HEK293T (cell line): Measurements from ENCODE around the gene ZFP57.

Experiments
- CTCF ChIA-PET: fragments of 350-600 bp; formaldehyde crosslinking; extraction: SDS; loops from one replicate; lab custom pipeline; 2021; ENCODE audit warnings: antibody characterized with exemption, inconsistent platforms; lab: Yijun Ruan, JAX
- POLR2A ChIA-PET: fragments of 350-600 bp; formaldehyde crosslinking; extraction: SDS; loops from one replicate; lab custom pipeline; 2020; ENCODE audit warnings: antibody characterized with exemption, inconsistent platforms; lab: Yijun Ruan, JAX
- DNase-seq: peaks from one replicate; pipeline ENCODE4 v3.0.0; 2012; ENCODE audit warnings: mixed read lengths; ENCODE audit errors: extremely low spot score
- ARNT ChIP-seq: fragments of 450-650 bp; IDR thresholded peaks from 2 replicates; pipeline ENCODE4 v1.6.1; 2017; ENCODE audit warnings: mild to moderate bottlenecking
- BHLHE40 ChIP-seq: fragments of 450-650 bp; IDR thresholded peaks from 2 replicates; pipeline ENCODE4 v1.6.1; 2016; ENCODE audit warnings: mild to moderate bottlenecking, moderate library complexity, borderline replicate concordance
- CTBP1 ChIP-seq: fragments of 450-650 bp; IDR thresholded peaks from 2 replicates; pipeline ENCODE4 v1.6.1; 2016; ENCODE audit warnings: borderline replicate concordance
- ELF4 ChIP-seq: fragments of 450-650 bp; IDR thresholded peaks from 2 replicates; pipeline ENCODE4 v1.6.1; 2017; ENCODE audit warnings: antibody characterized with exemption
- FOXA1 ChIP-seq: fragments of 450-650 bp; IDR thresholded peaks from 2 replicates; pipeline ENCODE4 v1.6.1; 2016; ENCODE audit warnings: mild to moderate bottlenecking
- FOXK2 ChIP-seq: fragments of 450-650 bp; IDR thresholded peaks from 2 replicates; pipeline ENCODE4 v1.6.1; 2016; ENCODE audit warnings: mild to moderate bottlenecking
- FOXM1 ChIP-seq: fragments of 450-650 bp; IDR thresholded peaks from 2 replicates; pipeline ENCODE4 v1.6.1; 2017; ENCODE audit warnings: mild to moderate bottlenecking, borderline replicate concordance
- HDGF ChIP-seq: fragments of 450-650 bp; IDR thresholded peaks from 2 replicates; pipeline ENCODE4 v1.6.1; 2017; ENCODE audit warnings: antibody characterized with exemption, borderline replicate concordance
- L3MBTL2 ChIP-seq: fragments of 450-650 bp; conservative IDR thresholded peaks from 2 replicates; pipeline ENCODE4 v1.6.1; 2016; ENCODE audit warnings: mild to moderate bottlenecking
- LEF1 ChIP-seq: fragments of 450-650 bp; IDR thresholded peaks from 2 replicates; pipeline ENCODE4 v1.6.1; 2017; ENCODE audit warnings: mild to moderate bottlenecking, borderline replicate concordance
- NFRKB ChIP-seq: fragments of 450-650 bp; IDR thresholded peaks from 2 replicates; pipeline ENCODE4 v1.6.1; 2016; ENCODE audit warnings: mild to moderate bottlenecking, moderate library complexity
- PKNOX1 ChIP-seq: fragments of 450-650 bp; IDR thresholded peaks from 2 replicates; pipeline ENCODE4 v1.6.1; 2016
- SP1 ChIP-seq: fragments of 450-650 bp; IDR thresholded peaks from 2 replicates; pipeline ENCODE4 v1.6.1; 2017
- SUZ12 ChIP-seq: fragments of 450-650 bp; IDR thresholded peaks from 2 replicates; pipeline ENCODE4 v1.6.1; 2016; ENCODE audit warnings: mild to moderate bottlenecking
- TARDBP ChIP-seq: fragments of 450-650 bp; IDR thresholded peaks from 2 replicates; pipeline ENCODE4 v1.6.1; 2016
- ZNF384 ChIP-seq: fragments of 450-650 bp; IDR thresholded peaks from 2 replicates; pipeline ENCODE4 v1.6.1; 2016

The ZFP57 gene

DNA sequence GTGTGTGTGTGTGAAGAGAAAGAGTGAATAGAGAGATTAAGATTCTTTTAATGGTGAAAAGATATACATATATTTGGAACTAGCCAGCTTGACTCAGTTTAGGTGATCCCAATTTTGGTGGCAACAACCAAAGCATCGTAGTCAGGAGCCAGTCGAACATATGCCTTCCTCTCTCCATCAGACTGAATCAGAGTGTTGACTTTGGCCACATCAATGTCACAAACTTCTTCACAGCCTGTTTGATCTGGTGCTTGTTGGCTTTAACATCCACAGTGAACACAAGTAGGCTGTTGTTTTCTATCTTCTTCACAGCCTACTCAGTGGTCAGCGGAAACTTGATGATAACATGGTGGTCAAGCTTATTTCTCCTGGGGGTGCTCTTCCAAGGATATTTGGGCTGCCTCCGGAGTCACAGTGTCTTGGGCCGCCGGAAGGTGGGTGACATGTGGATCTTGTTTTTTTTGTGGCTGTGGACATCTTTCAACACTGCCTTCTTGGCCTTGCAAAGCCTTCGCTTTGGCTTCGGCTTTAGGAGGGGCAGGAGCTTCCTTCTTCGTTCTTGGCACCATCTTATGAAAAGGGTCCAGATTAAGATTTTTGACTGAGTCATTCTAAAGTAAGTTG, 45.7 kb upstream of the ZFP57 start:
- CTCF ChIA-PET = interaction anchor here (1.4 to 2.0 kb wide), 2 partner anchors 11 to 405 kb away, joined by 3 to 5 read pairs; no protein-coding TSS in a partner anchor
- no peak for DNase-seq
- no peak for TF ChIP-seq LEF1
- no peak for TF ChIP-seq SUZ12
- TF ChIP-seq NFRKB = no peak
- TF ChIP-seq FOXA1 = no peak
- no peak for TF ChIP-seq ZNF384
- TF ChIP-seq L3MBTL2 = no peak
- no peak for TF ChIP-seq BHLHE40
- no peak for TF ChIP-seq SP1
- no peak for TF ChIP-seq FOXK2
- TF ChIP-seq CTBP1 = no peak
- TF ChIP-seq ARNT = no peak
- TF ChIP-seq HDGF = no peak
- TF ChIP-seq ELF4 = no peak
- TF ChIP-seq PKNOX1 = no peak
- TF ChIP-seq FOXM1 = no peak
- POLR2A ChIA-PET = no interaction called here

DNA sequence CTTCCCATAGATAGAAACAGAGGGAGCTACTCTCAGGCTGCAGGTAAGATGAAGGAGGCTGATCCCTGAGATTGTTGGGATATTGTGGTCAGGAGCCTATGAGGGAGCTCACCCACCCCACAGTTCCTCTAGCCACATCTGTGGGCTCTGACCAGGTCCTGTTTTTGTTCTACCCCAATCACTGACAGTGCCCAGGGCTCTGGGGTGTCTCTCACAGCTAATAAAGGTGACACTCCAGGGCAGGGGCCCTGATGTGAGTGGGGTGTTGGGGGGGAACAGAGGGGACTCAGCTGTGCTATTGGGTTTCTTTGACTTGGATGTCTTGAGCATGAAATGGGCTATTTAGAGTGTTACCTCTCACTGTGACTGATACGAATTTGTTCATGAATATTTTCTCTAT, 45.0 kb upstream of the ZFP57 start:
- POLR2A ChIA-PET = no interaction called here
- CTCF ChIA-PET = interaction anchor here (2.0 kb wide), 1 partner anchor 12 kb away, joined by 5 read pairs; no protein-coding TSS in a partner anchor
- TF ChIP-seq SUZ12 (no peak), HDGF (no peak), PKNOX1 (no peak), BHLHE40 (no peak), FOXA1 (no peak), L3MBTL2 (no peak), TARDBP (no peak), ARNT (no peak), SP1 (no peak), LEF1 (no peak), FOXM1 (no peak), NFRKB (no peak), CTBP1 (no peak), FOXK2 (no peak), ZNF384 (no peak), ELF4 (no peak)
- no peak for DNase-seq

DNA sequence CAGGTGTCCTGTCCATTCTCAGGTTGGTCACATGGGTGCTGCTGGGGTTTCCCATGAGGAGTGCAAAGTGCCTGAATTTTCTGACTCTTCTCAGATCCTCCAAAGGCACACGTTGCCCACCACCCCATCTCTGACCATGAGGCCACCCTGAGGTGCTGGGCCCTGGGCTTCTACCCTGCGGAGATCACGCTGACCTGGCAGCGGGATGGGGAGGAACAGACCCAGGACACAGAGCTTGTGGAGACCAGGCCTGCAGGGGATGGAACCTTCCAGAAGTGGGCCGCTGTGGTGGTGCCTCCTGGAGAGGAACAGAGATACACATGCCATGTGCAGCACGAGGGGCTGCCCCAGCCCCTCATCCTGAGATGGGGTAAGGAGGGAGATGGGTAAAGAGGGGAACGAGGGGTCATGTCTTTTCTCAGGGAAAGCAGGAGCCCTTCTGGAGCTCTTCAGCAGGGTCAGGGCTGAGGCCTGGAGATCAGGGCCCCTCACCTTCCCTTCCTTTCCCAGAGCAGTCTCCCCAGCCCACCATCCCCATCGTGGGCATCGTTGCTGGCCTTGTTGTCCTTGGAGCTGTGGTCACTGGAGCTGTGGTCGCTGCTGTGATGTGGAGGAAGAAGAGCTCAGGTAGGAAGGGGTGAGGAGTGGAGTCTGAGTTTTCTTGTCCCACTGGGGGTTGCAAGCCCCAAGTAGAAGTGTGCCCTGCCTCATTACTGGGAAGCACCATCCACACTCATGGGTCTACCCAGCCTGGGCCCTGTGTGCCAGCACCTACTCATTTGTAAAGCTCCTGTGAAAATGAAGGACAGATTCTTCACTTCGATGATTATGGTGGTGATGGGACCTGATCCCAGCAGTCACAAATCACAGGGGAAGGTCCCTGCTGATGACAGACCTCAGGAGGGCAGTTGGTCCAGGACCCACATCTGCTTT, 44.3 kb upstream of the ZFP57 start:
- ChIA-PET POLR2A (no interaction called here), CTCF (interaction anchor here (2.0 kb wide), 1 partner anchor 13 kb away, joined by 5 read pairs; no protein-coding TSS in a partner anchor)
- TF ChIP-seq FOXK2 (no peak), BHLHE40 (no peak), SP1 (no peak), ARNT (no peak), FOXM1 (no peak), NFRKB (no peak), L3MBTL2 (no peak), SUZ12 (no peak), ZNF384 (no peak), TARDBP (no peak), FOXA1 (no peak), CTBP1 (no peak), LEF1 (no peak), PKNOX1 (no peak), ELF4 (no peak), HDGF (no peak)
- no peak for DNase-seq

DNA sequence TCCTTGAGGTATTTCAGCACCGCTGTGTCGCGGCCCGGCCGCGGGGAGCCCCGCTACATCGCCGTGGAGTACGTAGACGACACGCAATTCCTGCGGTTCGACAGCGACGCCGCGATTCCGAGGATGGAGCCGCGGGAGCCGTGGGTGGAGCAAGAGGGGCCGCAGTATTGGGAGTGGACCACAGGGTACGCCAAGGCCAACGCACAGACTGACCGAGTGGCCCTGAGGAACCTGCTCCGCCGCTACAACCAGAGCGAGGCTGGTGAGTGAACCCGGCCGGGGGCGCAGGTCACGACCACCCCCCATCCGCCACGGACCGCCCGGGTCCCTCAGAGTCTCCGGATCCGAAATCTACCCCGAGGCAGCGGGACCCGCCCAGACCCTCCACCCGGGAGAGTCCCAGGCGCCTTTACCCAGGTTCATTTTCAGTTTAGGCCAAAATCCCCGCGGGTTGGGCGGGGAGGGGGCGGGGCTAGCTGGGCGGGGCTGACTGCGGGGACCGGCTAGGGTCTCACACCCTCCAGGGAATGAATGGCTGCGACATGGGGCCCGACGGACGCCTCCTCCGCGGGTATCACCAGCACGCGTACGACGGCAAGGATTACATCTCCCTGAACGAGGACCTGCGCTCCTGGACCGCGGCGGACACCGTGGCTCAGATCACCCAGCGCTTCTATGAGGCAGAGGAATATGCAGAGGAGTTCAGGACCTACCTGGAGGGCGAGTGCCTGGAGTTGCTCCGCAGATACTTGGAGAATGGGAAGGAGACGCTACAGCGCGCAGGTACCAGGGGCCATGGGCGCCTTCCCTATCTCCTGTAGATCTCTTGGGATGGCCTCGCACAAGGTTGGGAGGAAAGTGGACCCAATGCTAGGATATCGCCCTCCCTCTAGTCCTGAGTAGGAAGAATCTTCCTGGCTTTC, 43.0 kb upstream of the ZFP57 start:
- DNase-seq = peak; percentile 56
- ChIA-PET CTCF (interaction anchor here (0.7 kb wide), 1 partner anchor 14 kb away, joined by 3 read pairs; no protein-coding TSS in a partner anchor), POLR2A (no interaction called here)
- no peak for TF ChIP-seq PKNOX1
- no peak for TF ChIP-seq ZNF384
- no peak for TF ChIP-seq TARDBP
- no peak for TF ChIP-seq SP1
- no peak for TF ChIP-seq SUZ12
- no peak for TF ChIP-seq NFRKB
- TF ChIP-seq HDGF = no peak
- TF ChIP-seq BHLHE40 = no peak
- TF ChIP-seq L3MBTL2 = no peak
- TF ChIP-seq FOXK2 = no peak
- no peak for TF ChIP-seq LEF1
- TF ChIP-seq FOXM1 = no peak
- TF ChIP-seq FOXA1 = no peak
- no peak for TF ChIP-seq ELF4
- no peak for TF ChIP-seq CTBP1
- TF ChIP-seq ARNT = no peak
